Transverse colon (tissue), 4 donors: Measurements from ENCODE around the gene TMEM134.

ENCODE experiments used
- CTCF ChIP-seq, 5 experiments: fragments of 200-600 bp in 3 of 5; fragments of 450-650 bp in 2 of 5; sonication (generic) in 3 of 5; IDR thresholded peaks; 1 replicate in 2 of 5; 2 replicates in 3 of 5; pipeline ENCODE4 v1.5.1; 2016 to 2017; ENCODE audit warnings: antibody characterized with exemption in 5 of 5, inconsistent platforms in 3 of 5, mild to moderate bottlenecking in 2 of 5, moderate library complexity in 1 of 5
- POLR2A ChIP-seq: fragments of 450-650 bp; IDR thresholded peaks from one replicate; pipeline ENCODE4 v1.6.1; 2016; ENCODE audit warnings: antibody characterized with exemption, mild to moderate bottlenecking, moderate library complexity
- POLR2AphosphoS5 ChIP-seq, 3 donors: sonication (generic); formaldehyde crosslinking; IDR thresholded peaks; one replicate each; pipeline ENCODE4 v1.6.1; 2016; ENCODE audit warnings: antibody characterized with exemption in 3 of 3

GRCh38 chr11:67458266-67458665, 10.8 kb downstream of the TMEM134 start:
- TF ChIP-seq POLR2A (no peak), POLR2AphosphoS5 (IDR thresholded peaks at IDR 0.05) (no peak), CTCF (IDR thresholded peaks at IDR 0.05) (no peak)
